IPS DF 6.9 (cell line): ENCODE data around the gene BRD3.

Source experiments
- DNase-seq: peaks from one replicate; pipeline ENCODE4 v3.0.0-alpha.2; 2013; ENCODE audit warnings: low read depth, low spot score
- H3K27ac ChIP-seq: one replicate; pipeline ENCODE4 v1.5.1; 2013; ENCODE audit warnings: low read length, control low read depth
- H3K27me3 ChIP-seq: 2 replicates; pipeline ENCODE4 v1.6.1; 2013; ENCODE audit warnings: mild to moderate bottlenecking, low read length; ENCODE audit not compliant: control insufficient read depth, insufficient read depth
- H3K36me3 ChIP-seq: 2 replicates; pipeline ENCODE4 v1.6.1; 2013; ENCODE audit warnings: low read length; ENCODE audit not compliant: control insufficient read depth, insufficient read depth
- H3K4me1 ChIP-seq: 2 replicates; pipeline ENCODE4 v1.6.1; 2013; ENCODE audit warnings: low read length; ENCODE audit not compliant: control insufficient read depth, insufficient read depth
- H3K4me3 ChIP-seq: 2 replicates; pipeline ENCODE4 v1.5.1; 2013; ENCODE audit warnings: mild to moderate bottlenecking, low read length
- H3K9me3 ChIP-seq: 2 replicates; pipeline ENCODE4 v1.6.1; 2013; ENCODE audit warnings: low read length, inconsistent platforms; ENCODE audit not compliant: control insufficient read depth, insufficient read depth
- WGBS: extraction: QIAGEN DNeasy Blood & Tissue Kit; methylation state at CpG from one replicate; pipeline ENCODE4 v1.1.7; 2013; ENCODE audit warnings: mixed read lengths, missing lambda C conversion rate; ENCODE audit not compliant: insufficient read length, insufficient coverage; 5-methylcytosine and 5-hydroxymethylcytosine counted together

The BRD3 gene

GRCh38 chr9:134046894-134047681 lies 20.7 kb downstream of the BRD3 start:
- Histone ChIP-seq H3K4me1 (no peaks in the 10 kb centered on the region), H3K36me3 (peaks cover 68% of the 10 kb centered on the region), H3K27me3 (no peaks in the 10 kb centered on the region), H3K4me3 (no peak overlapping the region), H3K27ac (no peak overlapping the region), H3K9me3 (no peaks in the 10 kb centered on the region)
- WGBS: no CpG with 5 or more reads among the region's 21 CpGs
- DNase-seq: no peak

DNA sequence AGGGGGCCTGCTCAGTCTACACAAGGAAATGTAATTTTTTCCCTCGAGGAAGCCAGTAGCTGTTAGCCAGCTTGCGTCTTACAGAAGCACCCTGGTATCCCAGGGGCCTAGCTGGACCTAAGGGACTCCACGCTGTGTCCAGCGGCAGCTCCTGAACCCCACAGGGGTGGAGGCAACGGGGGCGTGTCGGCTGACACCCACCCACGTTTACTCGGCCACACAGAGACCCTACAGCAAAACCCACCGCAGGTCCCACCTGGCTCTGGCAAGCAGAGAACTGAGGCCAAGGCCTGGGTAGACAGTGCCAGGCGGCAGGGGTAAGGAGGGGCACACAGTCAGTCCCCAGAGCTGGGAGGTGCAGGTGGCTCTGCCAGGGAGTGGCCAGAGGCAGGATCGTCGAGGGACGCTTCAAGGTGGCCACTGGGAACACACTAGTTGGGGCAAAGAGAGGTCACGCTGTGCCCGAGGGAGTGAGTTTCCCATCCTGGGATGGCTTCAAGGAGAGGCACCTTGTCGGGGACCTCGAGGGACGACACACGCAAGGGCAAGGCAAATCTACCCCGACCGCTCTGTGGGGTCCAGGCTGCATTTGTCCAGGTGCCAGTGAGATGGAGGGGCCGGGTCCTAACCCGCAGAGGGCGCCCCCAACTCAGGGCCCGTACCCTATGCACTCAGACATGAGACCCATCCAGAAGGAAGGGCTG lies 21.8 kb downstream of the BRD3 start:
- H3K36me3 ChIP-seq: peaks cover 72% of the 10 kb centered on the region
- H3K27ac ChIP-seq: no peak overlapping the region
- WGBS: no CpG with 5 or more reads among the region's 26 CpGs

DNA sequence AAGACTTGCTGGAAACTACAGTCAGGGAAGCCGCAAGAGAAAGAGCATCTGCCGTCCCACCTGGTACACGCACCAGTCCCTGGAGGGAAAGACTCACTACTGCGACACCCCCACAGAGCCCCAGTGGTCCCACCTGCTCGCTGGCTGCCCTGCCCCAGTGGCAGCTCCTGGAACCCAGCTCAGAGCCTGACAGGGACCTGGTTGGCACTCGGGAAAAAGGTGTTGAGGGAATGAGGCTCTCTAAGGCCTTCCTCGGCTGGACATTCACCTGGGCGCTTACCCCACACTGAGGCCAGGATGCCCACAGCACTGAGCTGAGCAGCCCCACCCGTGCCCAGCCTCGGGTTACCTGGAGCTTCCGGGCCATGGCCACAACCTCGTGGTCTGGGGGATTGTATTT lies 22.9 kb downstream of the BRD3 start:
- Histone ChIP-seq H3K9me3 (no peaks in the 10 kb centered on the region), H3K36me3 (peaks cover 70% of the 10 kb centered on the region), H3K4me1 (no peaks in the 10 kb centered on the region), H3K27ac (no peak overlapping the region), H3K27me3 (no peaks in the 10 kb centered on the region), H3K4me3 (no peak overlapping the region)
- DNase-seq: no peak
- no CpG with 5 or more reads among the region's 12 CpGs for WGBS

More for the DNA sequence above, 21.8 kb downstream of the BRD3 start:
- Histone ChIP-seq H3K9me3 (no peaks in the 10 kb centered on the region), H3K27me3 (no peaks in the 10 kb centered on the region), H3K4me3 (no peak overlapping the region), H3K4me1 (no peaks in the 10 kb centered on the region)
- DNase-seq: no peak

- Histone ChIP-seq H3K4me1 (no peaks in the 10 kb centered on the region), H3K27ac (no peak overlapping the region), H3K36me3 (peaks cover 64% of the 10 kb centered on the region), H3K9me3 (no peaks in the 10 kb centered on the region), H3K4me3 (no peak overlapping the region), H3K27me3 (no peaks in the 10 kb centered on the region)
- no peak for DNase-seq
- WGBS: no CpG with 5 or more reads among the region's 11 CpGs
These were observed 24.3 kb downstream of the BRD3 start for GRCh38 chr9:134043531-134043988.

- H3K27me3 ChIP-seq: no peaks in the 10 kb centered on the region
- no peaks in the 10 kb centered on the region for H3K9me3 ChIP-seq
- no CpG with 5 or more reads among the region's 16 CpGs for WGBS
- H3K27ac ChIP-seq: no peak overlapping the region
- H3K36me3 ChIP-seq: peaks cover 50% of the 10 kb centered on the region
- DNase-seq: no peak
- no peaks in the 10 kb centered on the region for H3K4me1 ChIP-seq
- H3K4me3 ChIP-seq: no peak overlapping the region
These were observed 26.2 kb downstream of the BRD3 start for GRCh38 chr9:134041649-134041962.

DNA sequence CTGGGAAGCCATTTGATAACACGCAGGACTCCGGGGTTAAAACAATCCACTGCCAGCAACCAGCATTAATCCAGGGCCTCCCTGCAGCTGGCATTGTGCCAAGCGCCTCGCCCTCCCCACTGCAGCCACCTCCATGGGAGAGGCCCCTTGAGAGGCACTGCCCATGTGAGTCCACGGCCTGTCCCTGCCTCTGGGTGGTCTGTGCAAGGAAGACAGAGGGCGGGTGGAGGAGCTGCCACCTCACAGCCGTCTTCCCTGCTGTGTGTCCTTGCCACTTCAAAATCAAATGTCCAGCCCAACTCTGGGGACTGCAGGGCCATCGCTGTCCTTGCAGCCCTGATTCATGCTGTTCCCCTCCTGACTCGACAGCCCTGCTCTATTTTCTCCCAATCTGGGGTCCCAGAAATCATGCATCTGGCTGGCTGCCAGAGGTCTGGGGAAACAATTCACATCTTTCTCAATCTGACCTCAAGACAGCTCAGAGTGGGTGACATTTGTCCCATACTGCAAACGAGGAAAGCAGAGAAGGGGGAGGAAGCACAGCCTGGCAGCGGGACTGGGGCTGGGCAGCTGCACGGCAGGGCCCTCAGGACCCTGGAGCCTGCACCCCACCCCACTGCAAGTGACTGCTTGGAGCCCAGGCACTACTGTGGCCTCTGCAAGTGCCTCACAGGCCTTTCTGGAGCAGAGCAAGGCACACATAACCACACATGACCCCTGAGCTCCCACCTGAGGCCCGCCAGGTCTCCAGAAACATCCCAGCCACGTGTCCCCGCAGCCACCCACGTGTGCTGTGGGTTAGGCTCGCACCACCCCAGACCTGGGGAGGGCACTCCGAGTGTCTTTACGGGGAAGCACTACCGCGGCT lies 26.8 kb downstream of the BRD3 start:
- peaks cover 49% of the 10 kb centered on the region for H3K36me3 ChIP-seq
- no peak overlapping the region for H3K4me3 ChIP-seq
- WGBS: no CpG with 5 or more reads among the region's 21 CpGs
- no peaks in the 10 kb centered on the region for H3K4me1 ChIP-seq
- no peak for DNase-seq
- H3K27me3 ChIP-seq: no peaks in the 10 kb centered on the region
- no peak overlapping the region for H3K27ac ChIP-seq
- H3K9me3 ChIP-seq: no peaks in the 10 kb centered on the region

DNA sequence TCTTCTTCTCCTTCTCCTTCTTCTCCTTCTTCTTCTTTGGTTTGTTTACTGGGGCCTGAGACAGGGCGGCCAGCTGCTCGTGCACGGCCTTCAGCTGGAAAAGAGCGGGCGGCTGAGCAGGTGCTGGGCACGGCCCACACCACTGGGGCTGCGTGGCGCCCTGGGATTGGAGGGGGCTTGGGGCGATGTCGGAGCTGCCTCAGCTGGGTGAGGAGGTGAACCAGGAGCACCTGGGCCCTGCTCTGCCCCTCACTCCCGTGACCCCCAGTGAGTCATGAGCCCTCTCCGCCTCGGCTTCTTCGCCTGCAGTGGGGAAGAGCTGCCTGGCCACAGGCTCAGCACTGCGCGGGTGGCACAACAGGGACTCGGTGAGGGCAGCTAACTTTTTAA lies 27.7 kb downstream of the BRD3 start:
- WGBS: no CpG with 5 or more reads among the region's 17 CpGs
- peaks cover 49% of the 10 kb centered on the region for H3K36me3 ChIP-seq

GRCh38 chr9:134039386-134040175 lies 28.2 kb downstream of the BRD3 start:
- Histone ChIP-seq H3K36me3 (peaks cover 50% of the 10 kb centered on the region), H3K27me3 (no peaks in the 10 kb centered on the region), H3K9me3 (no peaks in the 10 kb centered on the region), H3K27ac (no peak overlapping the region), H3K4me3 (no peak overlapping the region), H3K4me1 (no peaks in the 10 kb centered on the region)
- DNase-seq: no peak
- WGBS: no CpG with 5 or more reads among the region's 20 CpGs

More for the DNA sequence above, 27.7 kb downstream of the BRD3 start:
- Histone ChIP-seq H3K27ac (no peak overlapping the region), H3K4me3 (no peak overlapping the region), H3K4me1 (no peaks in the 10 kb centered on the region), H3K9me3 (no peaks in the 10 kb centered on the region), H3K27me3 (no peaks in the 10 kb centered on the region)
- DNase-seq: no peak

DNA sequence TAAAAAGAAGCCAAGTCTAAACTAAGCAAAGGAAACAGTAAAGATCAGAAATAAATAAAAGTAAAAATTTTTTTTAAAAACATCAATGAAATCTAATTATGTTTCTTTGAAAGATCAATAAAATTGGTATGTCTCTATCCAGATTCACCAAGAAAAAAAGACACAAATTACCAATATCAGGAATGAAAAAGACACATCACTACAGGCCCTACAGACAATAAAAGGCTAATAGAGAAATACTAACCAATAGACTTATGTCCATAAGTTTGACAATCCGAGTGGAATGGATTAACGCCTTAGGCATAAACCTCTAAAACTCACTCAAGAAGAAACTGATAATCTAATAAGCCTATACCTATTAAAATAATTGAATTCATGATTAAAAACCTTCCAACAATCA lies 30.2 kb downstream of the BRD3 start:
- Histone ChIP-seq H3K4me1 (no peaks in the 10 kb centered on the region; the same call in 1 of the 2 replicates), H3K4me3 (no peak overlapping the region), H3K36me3 (peaks cover 64% of the 10 kb centered on the region), H3K27ac (no peak overlapping the region), H3K9me3 (no peaks in the 10 kb centered on the region), H3K27me3 (no peaks in the 10 kb centered on the region)
- no peak for DNase-seq
- WGBS: no CpG with 5 or more reads among the region's 2 CpGs

GRCh38 chr9:134036130-134036529 lies 31.7 kb downstream of the BRD3 start:
- Histone ChIP-seq H3K9me3 (no peaks in the 10 kb centered on the region), H3K4me3 (no peak overlapping the region), H3K27me3 (no peaks in the 10 kb centered on the region), H3K4me1 (no peaks in the 10 kb centered on the region; the same call in 1 of the 2 replicates), H3K36me3 (peaks cover 58% of the 10 kb centered on the region), H3K27ac (no peak overlapping the region)
- DNase-seq: no peak
- no CpG with 5 or more reads among the region's 16 CpGs for WGBS
